Caco-2 (cell line): ENCODE data around the gene PLD3. TPM values are rescaled to one million over a fixed set of nuclear protein-coding genes. Genes with fewer than 3 reads are reported as not detected.

Source experiments
- BruUV-seq: library from RNA; stranded (reverse); fragments of 400-500 nt; replicated peaks from 2 replicates; lab custom pipeline; 2021; lab: Mats Ljungman, UMichigan
- CTCF ChIA-PET: fragments of 300-600 bp; sonication (Branson Sonifier 250); formaldehyde crosslinking; loops from one replicate; lab custom pipeline; 2022; ENCODE audit warnings: antibody characterized with exemption; lab: Charles Lee
- POLR2A ChIA-PET: fragments of 300-600 bp; sonication (Branson Sonifier 250); formaldehyde crosslinking; loops from one replicate; lab custom pipeline; 2022; ENCODE audit warnings: antibody characterized with exemption; lab: Charles Lee
- DNase-seq, 2 experiments: peaks; one replicate each; pipeline versions ENCODE4 v3.0.0 to v3.0.0-alpha.2; 2020 to 2022
- H3K27me3 ChIP-seq: replicated peaks from 2 replicates; pipeline ENCODE4 v1.6.0; 2011; ENCODE audit warnings: low read length; ENCODE audit not compliant: control insufficient read depth, insufficient read depth
- H3K36me3 ChIP-seq: 2 replicates; pipeline ENCODE4 v1.5.1; 2011; ENCODE audit warnings: low read length; ENCODE audit not compliant: control insufficient read depth, insufficient read depth
- H3K4me1 ChIP-seq: fragments of 250-450 bp; sonication (Bioruptor Pico); 2 replicates; pipeline ENCODE4 v1.5.1; 2020; ENCODE audit warnings: mild to moderate bottlenecking
- H3K4me3 ChIP-seq: 2 replicates; pipeline ENCODE4 v1.5.1; 2011; ENCODE audit warnings: low read depth, mild to moderate bottlenecking, control low read depth, low read length
- H3K9me3 ChIP-seq: fragments of 250-450 bp; sonication (Bioruptor Pico); 2 replicates; pipeline ENCODE4 v1.5.1; 2020; ENCODE audit warnings: mild to moderate bottlenecking, moderate library complexity
- H3K27ac Mint-ChIP-seq: one replicate; pipeline ENCODE4 v1.8.0; 2022; ENCODE audit warnings: mixed read lengths; ENCODE audit not compliant: unreplicated experiment
- H3K27me3 Mint-ChIP-seq: one replicate; pipeline ENCODE4 v1.8.0; 2022; ENCODE audit warnings: mixed read lengths; ENCODE audit not compliant: insufficient read depth, unreplicated experiment
- H3K36me3 Mint-ChIP-seq: one replicate; pipeline ENCODE4 v1.8.0; 2022; ENCODE audit warnings: mild to moderate bottlenecking, mixed read lengths; ENCODE audit not compliant: insufficient read depth, unreplicated experiment
- H3K4me1 Mint-ChIP-seq: one replicate; pipeline ENCODE4 v1.8.0; 2022; ENCODE audit warnings: low read depth, mixed read lengths; ENCODE audit not compliant: unreplicated experiment
- H3K4me3 Mint-ChIP-seq: one replicate; pipeline ENCODE4 v1.8.0; 2022; ENCODE audit warnings: mild to moderate bottlenecking, moderate library complexity, mixed read lengths; ENCODE audit not compliant: unreplicated experiment
- H3K9me3 Mint-ChIP-seq: one replicate; pipeline ENCODE4 v1.8.0; 2022; ENCODE audit warnings: mixed read lengths; ENCODE audit not compliant: unreplicated experiment
- intact Hi-C: fragments of 100-400 bp; cut with micrococcal nuclease; formaldehyde crosslinking; loops from one replicate; pipeline ENCODE4 v1.10.0; 2022; ENCODE audit not compliant: unreplicated experiment
- total RNA-seq: library from RNA; stranded (reverse); gene quantifications from 2 replicates; pipeline ENCODE4 v1.2.3, GENCODE V29; 2022
- TF ChIP-seq, protein P1 (sequence below), 2 experiments: fragments of 200-600 bp in 1 of 2; IDR thresholded peaks; 1 replicate in 1 of 2; 2 replicates in 1 of 2; pipeline versions ENCODE4 v1.5.1 to v1.8.0; 2011 to 2022; ENCODE audit warnings: antibody characterized with exemption in 1 of 2, control low read depth in 1 of 2, inconsistent platforms in 1 of 2, low read depth in 1 of 2, low read length in 1 of 2, mild to moderate bottlenecking in 1 of 2, moderate library complexity in 1 of 2; ENCODE audit not compliant: insufficient read depth in 1 of 2, severe bottlenecking in 1 of 2, unreplicated experiment in 1 of 2

PLD3 gene
- total RNA-seq, 1 experiment from 2014 or later = 114 TPM

DNA sequence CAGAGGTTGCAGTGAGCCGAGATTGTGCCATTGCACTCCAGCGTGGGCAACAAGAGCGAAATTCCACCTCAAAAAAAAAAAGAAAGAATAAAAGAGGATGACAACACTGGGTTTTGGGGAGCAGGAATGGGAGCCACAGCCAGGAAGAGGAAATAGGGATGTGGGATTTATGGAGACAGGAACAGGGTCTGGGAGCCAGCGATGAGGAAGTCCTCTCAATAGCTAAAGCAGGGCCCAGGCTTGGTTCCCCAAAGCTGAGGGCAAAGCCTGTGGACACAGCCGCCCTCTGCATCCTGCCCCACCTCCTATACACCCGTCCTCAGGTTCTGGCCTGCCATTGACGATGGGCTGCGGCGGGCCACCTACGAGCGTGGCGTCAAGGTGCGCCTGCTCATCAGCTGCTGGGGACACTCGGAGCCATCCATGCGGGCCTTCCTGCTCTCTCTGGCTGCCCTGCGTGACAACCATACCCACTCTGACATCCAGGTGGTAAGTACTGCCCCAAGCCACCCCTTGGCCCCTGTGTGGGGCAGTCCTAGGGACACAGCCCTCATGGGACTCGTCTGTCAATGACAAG, 27.9 kb downstream of the PLD3 start:
- POLR2A ChIA-PET = no interaction called here
- Mint-ChIP-seq H3K9me3 (no peaks in the 10 kb centered on the region), H3K27ac (no peak overlapping the region), H3K27me3 (no peaks in the 10 kb centered on the region), H3K36me3 (no peaks in the 10 kb centered on the region), H3K4me3 (no peak overlapping the region), H3K4me1 (no peaks in the 10 kb centered on the region)
- intact Hi-C loops = no loop called here
- H3K36me3 ChIP-seq = no peaks in the 10 kb centered on the region
- no peaks in the 10 kb centered on the region for H3K9me3 ChIP-seq
- H3K4me3 ChIP-seq = no peak overlapping the region
- no peaks in the 10 kb centered on the region for H3K4me1 ChIP-seq
- CTCF ChIA-PET = no interaction called here
- BruUV-seq = no TSS peak
- no peak for DNase-seq
- TF ChIP-seq, protein P1, sequence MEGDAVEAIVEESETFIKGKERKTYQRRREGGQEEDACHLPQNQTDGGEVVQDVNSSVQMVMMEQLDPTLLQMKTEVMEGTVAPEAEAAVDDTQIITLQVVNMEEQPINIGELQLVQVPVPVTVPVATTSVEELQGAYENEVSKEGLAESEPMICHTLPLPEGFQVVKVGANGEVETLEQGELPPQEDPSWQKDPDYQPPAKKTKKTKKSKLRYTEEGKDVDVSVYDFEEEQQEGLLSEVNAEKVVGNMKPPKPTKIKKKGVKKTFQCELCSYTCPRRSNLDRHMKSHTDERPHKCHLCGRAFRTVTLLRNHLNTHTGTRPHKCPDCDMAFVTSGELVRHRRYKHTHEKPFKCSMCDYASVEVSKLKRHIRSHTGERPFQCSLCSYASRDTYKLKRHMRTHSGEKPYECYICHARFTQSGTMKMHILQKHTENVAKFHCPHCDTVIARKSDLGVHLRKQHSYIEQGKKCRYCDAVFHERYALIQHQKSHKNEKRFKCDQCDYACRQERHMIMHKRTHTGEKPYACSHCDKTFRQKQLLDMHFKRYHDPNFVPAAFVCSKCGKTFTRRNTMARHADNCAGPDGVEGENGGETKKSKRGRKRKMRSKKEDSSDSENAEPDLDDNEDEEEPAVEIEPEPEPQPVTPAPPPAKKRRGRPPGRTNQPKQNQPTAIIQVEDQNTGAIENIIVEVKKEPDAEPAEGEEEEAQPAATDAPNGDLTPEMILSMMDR (IDR thresholded peaks at IDR 0.05; ENCODE audit: insufficient read depth in 1 of 2, low read depth in 1 of 2, low read length in 1 of 2, severe bottlenecking in 1 of 2, unreplicated experiment in 1 of 2) = no peak
- H3K27me3 ChIP-seq = no peaks in the 10 kb centered on the region

DNA sequence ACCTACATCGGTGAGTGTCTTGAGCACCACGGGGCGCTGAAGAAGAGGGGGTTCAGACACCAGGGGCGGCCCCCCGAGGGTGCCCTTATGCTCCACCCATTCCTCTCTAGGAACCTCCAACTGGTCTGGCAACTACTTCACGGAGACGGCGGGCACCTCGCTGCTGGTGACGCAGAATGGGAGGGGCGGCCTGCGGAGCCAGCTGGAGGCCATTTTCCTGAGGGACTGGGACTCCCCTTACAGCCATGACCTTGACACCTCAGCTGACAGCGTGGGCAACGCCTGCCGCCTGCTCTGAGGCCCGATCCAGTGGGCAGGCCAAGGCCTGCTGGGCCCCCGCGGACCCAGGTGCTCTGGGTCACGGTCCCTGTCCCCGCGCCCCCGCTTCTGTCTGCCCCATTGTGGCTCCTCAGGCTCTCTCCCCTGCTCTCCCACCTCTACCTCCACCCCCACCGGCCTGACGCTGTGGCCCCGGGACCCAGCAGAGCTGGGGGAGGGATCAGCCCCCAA, 29.4 kb downstream of the PLD3 start:
- POLR2A ChIA-PET = no interaction called here
- DNase-seq = no peak
- no peak overlapping the region for H3K27ac Mint-ChIP-seq

DNA sequence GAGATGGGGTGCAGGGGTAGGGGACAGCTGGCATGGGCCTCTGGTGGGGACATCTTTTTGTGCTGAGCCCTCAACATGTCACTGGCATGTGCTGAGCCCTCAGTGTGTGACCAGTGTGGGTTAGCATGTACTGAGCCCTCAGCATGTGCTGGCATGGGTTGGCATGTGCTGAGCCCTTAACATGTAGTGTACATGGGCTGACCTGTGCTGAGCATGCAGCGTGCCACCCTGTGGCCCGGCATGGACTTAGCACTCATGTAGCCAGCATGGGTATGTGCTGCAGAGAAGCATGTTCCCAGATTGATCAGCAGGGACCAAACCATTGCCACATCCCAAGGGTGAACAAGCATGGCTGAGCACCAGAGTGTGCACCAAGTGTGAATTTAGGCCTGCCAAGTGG, 30.0 kb downstream of the PLD3 start:
- POLR2A ChIA-PET = no interaction called here
- Histone ChIP-seq H3K27me3 (no peaks in the 10 kb centered on the region), H3K9me3 (no peaks in the 10 kb centered on the region), H3K4me1 (no peaks in the 10 kb centered on the region), H3K4me3 (no peak overlapping the region), H3K36me3 (no peaks in the 10 kb centered on the region)
- no peaks in the 10 kb centered on the region for H3K9me3 Mint-ChIP-seq
- CTCF ChIA-PET = no interaction called here
- H3K27ac Mint-ChIP-seq = no peak overlapping the region
- no peak for DNase-seq
- H3K36me3 Mint-ChIP-seq = no peaks in the 10 kb centered on the region
- H3K4me3 Mint-ChIP-seq = no peak overlapping the region
- H3K4me1 Mint-ChIP-seq = no peaks in the 10 kb centered on the region
- TF ChIP-seq, protein P1 (IDR thresholded peaks at IDR 0.05; ENCODE audit: insufficient read depth in 1 of 2, low read depth in 1 of 2, low read length in 1 of 2, severe bottlenecking in 1 of 2, unreplicated experiment in 1 of 2) = no peak
- intact Hi-C loops = no loop called here
- no peaks in the 10 kb centered on the region for H3K27me3 Mint-ChIP-seq
- no TSS peak for BruUV-seq

More for the DNA sequence above, 29.4 kb downstream of the PLD3 start:
- Histone ChIP-seq H3K4me1 (no peaks in the 10 kb centered on the region), H3K27me3 (no peaks in the 10 kb centered on the region), H3K9me3 (no peaks in the 10 kb centered on the region), H3K4me3 (no peak overlapping the region), H3K36me3 (no peaks in the 10 kb centered on the region)
- TF ChIP-seq, protein P1 (IDR thresholded peaks at IDR 0.05; ENCODE audit: insufficient read depth in 1 of 2, low read depth in 1 of 2, low read length in 1 of 2, severe bottlenecking in 1 of 2, unreplicated experiment in 1 of 2) = no peak
- no peak overlapping the region for H3K4me3 Mint-ChIP-seq
- TSS peak; percentile 59 for BruUV-seq
- CTCF ChIA-PET = no interaction called here
- no peaks in the 10 kb centered on the region for H3K9me3 Mint-ChIP-seq
- no peaks in the 10 kb centered on the region for H3K4me1 Mint-ChIP-seq
- no peaks in the 10 kb centered on the region for H3K27me3 Mint-ChIP-seq
- intact Hi-C loops = no loop called here
- no peaks in the 10 kb centered on the region for H3K36me3 Mint-ChIP-seq
